Measurements from ENCODE around the gene GPR152.

Gene GPR152

GRCh38 chr11:67452141-67452952 lies at the start of gene GPR152:
Gene GPR152 (minus strand): TSS chr11:67452729. CDS start chr11:67452724, 5 bp downstream.
- DNase-seq (ENCODE audit: low spot score): no peak

GRCh38 chr11:67501854-67502253 lies 49.3 kb upstream of the GPR152 start:
- no peak for DNase-seq (ENCODE audit: low spot score)

DNA sequence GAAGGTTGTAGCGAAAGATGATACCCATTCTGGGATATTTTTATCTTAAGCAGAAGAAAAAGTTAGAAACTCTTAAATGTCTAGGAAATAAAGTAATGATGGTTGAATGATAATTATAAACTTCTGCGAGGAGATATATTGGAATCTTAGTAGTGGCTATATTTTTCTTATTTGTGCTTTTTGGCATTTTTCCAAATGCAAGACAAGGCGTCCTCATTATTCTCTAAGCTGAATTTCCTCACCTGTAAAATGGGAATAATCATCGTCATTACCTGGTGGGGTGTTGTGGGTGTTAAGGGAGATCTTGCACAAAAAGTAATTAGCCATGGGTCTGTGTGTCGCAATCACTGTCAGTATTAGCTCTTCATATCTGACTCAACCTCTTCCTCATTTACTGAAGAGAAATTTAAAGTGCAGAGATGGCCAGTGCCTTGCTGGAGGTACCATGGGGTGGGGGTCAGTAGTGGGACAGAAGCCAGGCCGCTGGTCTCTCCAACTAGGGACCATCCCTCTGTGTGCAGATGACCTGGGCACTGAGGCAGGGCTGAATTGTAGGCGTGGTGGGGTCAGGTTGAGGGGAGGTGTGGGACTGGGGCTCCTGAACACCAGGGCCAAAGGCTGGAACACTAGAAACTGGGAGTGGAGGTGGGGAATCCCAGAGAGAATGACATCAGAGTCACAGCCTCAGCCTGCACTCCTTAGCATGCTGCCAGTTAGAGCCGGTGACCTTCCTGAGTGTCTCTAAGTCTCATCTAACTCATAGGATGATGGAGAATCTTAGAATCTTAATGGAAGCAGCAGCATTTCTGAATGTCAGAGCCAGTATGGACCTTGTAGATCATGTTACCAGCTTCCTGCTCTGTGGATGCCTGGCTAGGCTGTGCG lies 48.5 kb upstream of the GPR152 start:
- DNase-seq (ENCODE audit: low spot score): no peak

GRCh38 chr11:67500484-67500821 lies 47.9 kb upstream of the GPR152 start:
- no peak for DNase-seq (ENCODE audit: low spot score)

- no peak for DNase-seq (ENCODE audit: low spot score)
Observed at GRCh38 chr11:67499808-67500483, 47.4 kb upstream of the GPR152 start.

GRCh38 chr11:67498544-67498972 lies 46.0 kb upstream of the GPR152 start:
- DNase-seq (ENCODE audit: low spot score): no peak

GRCh38 chr11:67497656-67498291 lies 45.2 kb upstream of the GPR152 start:
- DNase-seq (ENCODE audit: low spot score): no peak

GRCh38 chr11:67496113-67496512 lies 43.6 kb upstream of the GPR152 start:
- no peak for DNase-seq (ENCODE audit: low spot score)

DNA sequence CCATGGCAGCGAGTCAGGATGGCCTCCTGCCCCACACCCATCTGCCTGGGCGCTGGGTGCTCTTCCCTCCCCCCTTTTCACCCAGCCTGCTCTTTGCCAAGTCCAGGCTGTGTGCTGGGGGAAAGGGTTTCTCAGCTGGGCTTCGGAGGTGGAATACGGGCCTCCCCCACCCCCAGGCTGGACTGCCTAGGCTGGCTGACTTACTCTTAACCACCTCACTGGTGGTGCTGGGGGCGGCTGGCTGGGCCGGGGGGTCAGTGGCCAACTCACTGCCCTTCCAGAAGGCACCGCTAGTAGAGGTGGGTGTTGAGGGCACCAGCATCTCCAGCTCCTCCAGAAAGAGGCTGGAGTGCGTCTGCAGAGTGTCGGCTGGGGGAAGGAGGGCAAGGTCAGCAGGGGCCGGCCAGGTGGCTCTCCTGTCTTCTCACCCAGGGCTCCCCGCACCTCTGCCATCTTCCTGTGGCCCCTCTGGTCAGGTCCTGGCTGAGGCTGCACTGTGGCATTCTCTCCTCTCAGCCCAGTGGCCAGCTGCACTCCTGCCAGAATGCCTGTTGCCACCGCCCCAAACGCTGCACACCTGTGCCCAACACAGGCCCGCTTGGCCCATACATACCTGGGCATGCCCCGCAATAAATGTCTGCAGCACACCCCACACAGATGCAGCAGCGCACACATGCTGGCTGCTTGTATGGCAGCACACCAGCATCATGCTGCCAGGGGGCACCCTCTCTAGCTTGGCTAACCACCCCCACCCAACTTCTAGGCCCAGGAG lies 42.9 kb upstream of the GPR152 start:
- DNase-seq (ENCODE audit: low spot score): no peak

- no peak for DNase-seq (ENCODE audit: low spot score)
Observed at GRCh38 chr11:67494371-67495233, 42.1 kb upstream of the GPR152 start.

- no peak for DNase-seq (ENCODE audit: low spot score)
Observed at GRCh38 chr11:67493548-67494370, 41.2 kb upstream of the GPR152 start.

- DNase-seq (ENCODE audit: low spot score): no peak
Observed at GRCh38 chr11:67492801-67493547, 40.4 kb upstream of the GPR152 start.

DNA sequence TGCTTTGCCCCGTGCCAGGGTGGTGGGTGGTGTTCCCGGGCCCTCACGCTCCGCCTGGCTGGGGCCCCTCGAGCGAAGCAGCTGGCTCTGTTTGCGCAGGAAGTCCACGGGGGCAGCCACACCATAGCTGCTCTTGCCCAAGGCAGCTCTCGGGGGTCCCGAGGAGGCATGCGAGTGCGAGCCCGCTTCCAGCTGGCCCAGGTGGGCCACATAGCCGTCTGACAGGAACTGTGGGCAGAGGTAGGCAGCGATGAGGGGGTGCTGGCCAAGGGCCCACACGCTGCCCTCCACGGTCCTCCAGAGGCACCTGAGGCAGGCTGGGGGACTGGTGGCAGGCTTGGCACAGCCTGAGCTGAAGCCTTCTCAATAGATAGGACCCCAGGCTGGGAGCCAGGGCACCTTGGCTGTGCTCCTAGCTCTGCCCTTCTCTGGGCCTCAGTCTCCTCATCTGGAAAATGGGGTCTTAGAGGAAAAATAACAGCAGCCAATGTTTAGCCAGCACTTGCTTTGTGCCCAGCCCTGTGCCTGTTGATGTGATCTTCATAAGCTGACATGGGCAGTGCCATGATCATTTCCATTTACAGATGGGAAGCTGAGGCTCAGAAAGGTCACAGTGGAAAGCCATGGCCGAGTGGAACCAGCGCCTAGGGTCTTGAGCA lies 39.7 kb upstream of the GPR152 start:
- no peak for DNase-seq (ENCODE audit: low spot score)

DNA sequence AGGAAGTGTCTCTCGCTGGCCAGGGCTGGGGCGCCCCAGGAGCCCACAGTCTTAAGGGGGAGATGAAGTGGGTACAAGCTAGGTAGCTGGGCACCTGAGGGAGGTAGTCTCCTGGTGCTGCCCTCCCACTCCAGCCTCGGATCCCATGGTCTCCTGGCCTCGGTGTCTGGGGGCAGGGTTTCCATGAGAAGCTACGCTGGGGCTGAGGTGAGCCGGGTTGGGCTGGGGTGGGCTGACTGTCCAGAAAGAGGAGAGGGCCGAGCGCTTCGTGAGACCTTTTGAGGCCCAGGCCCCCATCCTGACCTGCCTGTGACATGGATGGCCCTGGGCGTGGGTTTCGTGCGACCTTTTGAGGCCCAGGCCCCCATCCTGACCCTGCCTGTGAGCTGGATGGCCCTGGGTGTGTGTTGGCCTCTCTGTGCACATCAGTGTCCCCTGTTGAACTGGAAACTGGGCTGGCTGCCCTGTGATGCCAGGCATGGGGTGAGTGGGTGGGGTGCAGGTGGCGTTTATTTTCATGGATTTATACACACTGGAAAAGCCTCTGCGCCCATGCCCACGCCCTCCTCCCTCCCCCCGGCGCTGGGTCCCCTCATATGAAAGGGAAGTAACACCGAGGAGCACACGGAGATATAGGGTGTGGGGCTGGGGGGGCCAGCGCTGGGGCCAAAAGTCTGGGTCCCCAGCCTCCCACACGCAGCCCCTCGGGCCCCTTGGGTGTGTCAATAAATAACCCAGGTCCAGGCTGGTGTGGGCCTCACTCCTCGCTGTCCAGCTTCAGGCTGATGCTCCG lies 38.9 kb upstream of the GPR152 start:
- DNase-seq (ENCODE audit: low spot score): no peak

- no peak for DNase-seq (ENCODE audit: low spot score)
Observed at GRCh38 chr11:67490727-67491065, 38.2 kb upstream of the GPR152 start.

- DNase-seq (ENCODE audit: low spot score): no peak
Observed at GRCh38 chr11:67489885-67490726, 37.6 kb upstream of the GPR152 start.

All from CD4-positive, alpha-beta T cell treated with Interleukin-15 for 4 hours (primary cell).